H1 (cell line): ENCODE measurements around the gene MRC2. TPM values are rescaled to one million over a fixed set of nuclear protein-coding genes. Genes with fewer than 3 reads are reported as not detected.

Experiments
- CTCF ChIA-PET: fragments of 300-600 bp; sonication (Branson Sonifier 250); formaldehyde crosslinking; loops from one replicate; lab custom pipeline; 2021; ENCODE audit not compliant: partially characterized antibody; lab: Charles Lee
- POLR2A ChIA-PET: fragments of 300-600 bp; sonication (Branson Sonifier 250); formaldehyde crosslinking; loops from one replicate; lab custom pipeline; 2021; ENCODE audit warnings: inconsistent platforms; ENCODE audit not compliant: partially characterized antibody; lab: Charles Lee
- DNase-seq, 2 experiments: peaks; one replicate each; pipeline versions ENCODE4 v3.0.0 to v3.0.0-alpha.2; 2010 to 2022; ENCODE audit warnings: low spot score in 2 of 2, low read depth in 1 of 2, mixed read lengths in 1 of 2
- FAIRE-seq: peaks from 2 replicates; lab custom pipeline; 2011; peaks lifted over from hg19 to GRCh38; lab: Jason Lieb, UNC
- H2AFZ ChIP-seq: 2 replicates; pipeline ENCODE4 v1.8.1; 2012; ENCODE audit warnings: low read length, inconsistent platforms
- H2AK5ac ChIP-seq: 2 replicates; pipeline ENCODE4 v1.6.1; 2013; ENCODE audit warnings: low read depth, low read length
- H2BK120ac ChIP-seq: replicated peaks from 2 replicates; pipeline ENCODE3; 2013; ENCODE audit warnings: low read depth, low read length, inconsistent platforms
- H2BK12ac ChIP-seq: 2 replicates; pipeline ENCODE4 v1.6.1; 2013; ENCODE audit warnings: low read depth, low read length
- H2BK15ac ChIP-seq: 2 replicates; pipeline ENCODE4 v1.6.1; 2013; ENCODE audit warnings: low read length
- H2BK20ac ChIP-seq: 2 replicates; pipeline ENCODE4 v1.6.1; 2013; ENCODE audit warnings: low read length
- H2BK5ac ChIP-seq: 2 replicates; pipeline ENCODE4 v1.6.1; 2013; ENCODE audit warnings: low read depth, low read length
- H3K14ac ChIP-seq: 2 replicates; pipeline ENCODE4 v1.6.1; 2013; ENCODE audit warnings: inconsistent platforms; ENCODE audit not compliant: insufficient read length
- H3K18ac ChIP-seq: 2 replicates; pipeline ENCODE4 v1.6.1; 2013; ENCODE audit warnings: low read length; ENCODE audit errors: extremely low read depth
- H3K23ac ChIP-seq: 2 replicates; pipeline ENCODE4 v1.6.1; 2013; ENCODE audit warnings: inconsistent platforms; ENCODE audit not compliant: insufficient read length
- H3K23me2 ChIP-seq: 2 replicates; pipeline ENCODE4 v1.6.1; 2013; ENCODE audit warnings: low read depth, low read length
- H3K27ac ChIP-seq: 2 replicates; pipeline ENCODE4 v1.6.1; 2011; ENCODE audit warnings: low read depth, low read length, inconsistent platforms
- H3K27me3 ChIP-seq, 4 experiments: replicated peaks in 1 of 4; 1 replicate in 1 of 4; 2 replicates in 3 of 4; pipeline versions ENCODE4 v1.6.1 to v1.8.1; 2011 to 2013; ENCODE audit warnings: low read length in 3 of 4, mild to moderate bottlenecking in 3 of 4, inconsistent platforms in 2 of 4, mixed read lengths in 2 of 4, moderate library complexity in 1 of 4; ENCODE audit not compliant: control insufficient read depth in 3 of 4, insufficient read depth in 3 of 4; ENCODE audit errors: extremely low read depth in 1 of 4
- H3K36me3 ChIP-seq, 4 experiments: 2 replicates each; pipeline versions ENCODE4 v1.6.1 to v1.8.1; 2011 to 2013; ENCODE audit warnings: mild to moderate bottlenecking in 4 of 4, low read length in 3 of 4, moderate library complexity in 2 of 4, control low read depth in 1 of 4, inconsistent platforms in 1 of 4; ENCODE audit not compliant: insufficient read depth in 4 of 4, control insufficient read depth in 2 of 4
- H3K4ac ChIP-seq: replicated peaks from 2 replicates; pipeline ENCODE3; 2013; ENCODE audit warnings: low read length, low read depth, mixed read lengths, inconsistent platforms; ENCODE audit not compliant: insufficient read length
- H3K4me1 ChIP-seq, 4 experiments: replicated peaks in 1 of 4; 1 replicate in 1 of 4; 2 replicates in 3 of 4; pipeline versions ENCODE4 v1.6.1 to v1.8.1; 2011 to 2013; ENCODE audit warnings: low read length in 3 of 4, inconsistent platforms in 2 of 4, mixed read lengths in 1 of 4; ENCODE audit not compliant: insufficient read depth in 4 of 4, control insufficient read depth in 3 of 4
- H3K4me2 ChIP-seq, 2 experiments: 2 replicates each; pipeline versions ENCODE4 v1.6.1 to v1.8.1; 2011 to 2013; ENCODE audit warnings: low read depth in 2 of 2, low read length in 2 of 2, control low read depth in 1 of 2, inconsistent platforms in 1 of 2, mild to moderate bottlenecking in 1 of 2; ENCODE audit not compliant: insufficient read depth in 1 of 2
- H3K4me3 ChIP-seq, 4 experiments: fragments of 200-600, 300-600 bp in 1 of 4; sonication (generic), shearing (Covaris generic), sonication (Bioruptor Twin) in 1 of 4; 2 replicates each; pipeline versions ENCODE4 v1.5.1 to v1.8.1; 2011 to 2016; ENCODE audit warnings: low read length in 4 of 4, low read depth in 3 of 4, control low read depth in 2 of 4, inconsistent platforms in 2 of 4, mild to moderate bottlenecking in 2 of 4, mixed read lengths in 1 of 4, moderate library complexity in 1 of 4; ENCODE audit not compliant: insufficient read depth in 2 of 4; ENCODE audit errors: extremely low read depth in 1 of 4
- H3K56ac ChIP-seq: replicated peaks from 2 replicates; pipeline ENCODE3; 2013; ENCODE audit warnings: low read depth, mild to moderate bottlenecking, mixed read lengths, low read length, inconsistent platforms; ENCODE audit not compliant: insufficient read length
- H3K79me1 ChIP-seq: 2 replicates; pipeline ENCODE4 v1.6.1; 2013; ENCODE audit warnings: low read depth, low read length, control low read depth
- H3K79me2 ChIP-seq, 2 experiments: 2 replicates each; pipeline versions ENCODE4 v1.6.1 to v1.8.1; 2012 to 2013; ENCODE audit warnings: low read length in 2 of 2, mild to moderate bottlenecking in 2 of 2, inconsistent platforms in 1 of 2; ENCODE audit not compliant: insufficient read depth in 2 of 2, control insufficient read depth in 1 of 2
- H3K9ac ChIP-seq, 4 experiments: replicated peaks in 1 of 4; 1 replicate in 1 of 4; 2 replicates in 3 of 4; pipeline versions ENCODE4 v1.6.1 to v1.8.1; 2011 to 2013; ENCODE audit warnings: low read depth in 3 of 4, low read length in 3 of 4, control low read depth in 2 of 4, mild to moderate bottlenecking in 2 of 4, moderate library complexity in 2 of 4, inconsistent platforms in 1 of 4; ENCODE audit errors: extremely low read depth in 1 of 4
- H3K9me3 ChIP-seq, 2 experiments: 2 replicates each; pipeline versions ENCODE4 v1.6.1 to v1.8.1; 2012 to 2013; ENCODE audit warnings: mild to moderate bottlenecking in 2 of 2, moderate library complexity in 2 of 2, control low read depth in 1 of 2, inconsistent platforms in 1 of 2, low read depth in 1 of 2, low read length in 1 of 2, mixed read lengths in 1 of 2; ENCODE audit not compliant: insufficient read depth in 2 of 2
- H4K20me1 ChIP-seq, 2 experiments: replicated peaks in 1 of 2; 2 replicates each; pipeline versions ENCODE3 to v1.8.1; 2011 to 2013; ENCODE audit warnings: inconsistent platforms in 2 of 2, low read length in 2 of 2, mild to moderate bottlenecking in 1 of 2; ENCODE audit not compliant: insufficient read depth in 2 of 2, control insufficient read depth in 1 of 2
- H4K5ac ChIP-seq: 2 replicates; pipeline ENCODE4 v1.6.1; 2013; ENCODE audit warnings: low read length, low read depth, mixed read lengths, inconsistent platforms; ENCODE audit not compliant: insufficient read length
- H4K8ac ChIP-seq: 2 replicates; pipeline ENCODE4 v1.8.0; 2013; ENCODE audit warnings: mild to moderate bottlenecking, moderate library complexity, low read length, inconsistent platforms; ENCODE audit not compliant: insufficient read depth; ENCODE audit errors: extremely low read depth
- H4K91ac ChIP-seq: replicated peaks from 2 replicates; pipeline ENCODE3; 2013; ENCODE audit warnings: low read length, mixed read lengths, inconsistent platforms; ENCODE audit not compliant: insufficient read length
- POLR2A ChIP-seq, 2 experiments: IDR thresholded peaks; 1 replicate in 1 of 2; 2 replicates in 1 of 2; pipeline ENCODE4 v1.6.1; 2011; ENCODE audit warnings: low read depth in 2 of 2, low read length in 2 of 2, mild to moderate bottlenecking in 2 of 2; ENCODE audit errors: control extremely low read depth in 1 of 2
- POLR2AphosphoS5 ChIP-seq: IDR thresholded peaks from 2 replicates; pipeline ENCODE4 v1.6.1; 2011; ENCODE audit warnings: low read depth, low read length
- RNF2 ChIP-seq: fragments of 200-900, 300-1000 bp; sonication (generic); IDR thresholded peaks from 2 replicates; pipeline ENCODE4 v1.7.1; 2016; ENCODE audit warnings: borderline replicate concordance, low read depth, mild to moderate bottlenecking, antibody characterized with exemption, low read length; ENCODE audit not compliant: poor library complexity, severe bottlenecking; ENCODE audit errors: missing control alignments
- SP1 ChIP-seq: IDR thresholded peaks from 2 replicates; pipeline ENCODE4 v1.6.1; 2011; ENCODE audit warnings: low read depth, low read length
- TAF1 ChIP-seq: IDR thresholded peaks from 2 replicates; pipeline ENCODE4 v1.6.1; 2011; ENCODE audit warnings: mild to moderate bottlenecking, low read depth, low read length
- TCF12 ChIP-seq: IDR thresholded peaks from 2 replicates; pipeline ENCODE4 v1.6.1; 2011; ENCODE audit warnings: low read depth, mild to moderate bottlenecking, low read length
- YY1 ChIP-seq: IDR thresholded peaks from 2 replicates; pipeline ENCODE4 v1.6.1; 2011; ENCODE audit warnings: low read depth, mild to moderate bottlenecking, low read length
- WGBS, 2 experiments: shearing (Covaris generic) in 1 of 2; methylation state at CpG; one replicate each; pipeline versions ENCODE4 v1.1.6 to v1.1.7; 2013 to 2015; ENCODE audit warnings: low lambda C conversion rate in 2 of 2, mixed read lengths in 2 of 2, inconsistent platforms in 1 of 2, low coverage in 1 of 2, missing lambda C conversion rate in 1 of 2; ENCODE audit not compliant: insufficient replicate concordance in 2 of 2, insufficient coverage in 1 of 2, insufficient read length in 1 of 2; ENCODE audit errors: extremely low coverage in 1 of 2, missing lambda C conversion rate in 1 of 2; 5-methylcytosine and 5-hydroxymethylcytosine counted together
- polyA plus RNA-seq, 7 experiments: library from polyadenylated mRNA; depleted of rRNA in 3 of 7; stranded (reverse) in 5 of 7; unstranded in 2 of 7; fragments of >200 nt in 5 of 7; fragments of 200-250 nt in 2 of 7; gene quantifications; 1 replicate in 5 of 7; 2 replicates in 1 of 7; 4 replicates in 1 of 7; pipeline versions ENCODE4 v1.2.1 to v1.2.3, GENCODE V29; 2011 to 2013; ENCODE audit warnings: missing spikeins in 2 of 7, mixed read lengths in 2 of 7
- total RNA-seq: library from RNA; stranded (reverse); fragmentation: NEBNext Ultra II Directional; extraction: Animal tissue kit (Norgen Biotek cat#: 25700); gene quantifications from 2 replicates; pipeline ENCODE4 v1.2.1, GENCODE V29; 2021
- TF ChIP-seq, protein P1 (sequence below): IDR thresholded peaks from 2 replicates; pipeline ENCODE4 v1.6.1; 2012; ENCODE audit warnings: inconsistent platforms
- TF ChIP-seq, protein P2 (sequence below): IDR thresholded peaks from 2 replicates; pipeline ENCODE4 v1.6.1; 2011; ENCODE audit warnings: low read length, improper control_type of control experiment
- TF ChIP-seq, protein P3 (sequence below): IDR thresholded peaks from 2 replicates; pipeline ENCODE4 v1.6.1; 2011; ENCODE audit warnings: low read depth, mild to moderate bottlenecking, low read length; ENCODE audit not compliant: insufficient read depth

MRC2 gene
- total and polyA plus RNA-seq, 2 of the 8 experiments (the other 6 are each of a cell fraction or from before 2014, with no cell fraction given), result 7.0 to 24.2 TPM

DNA sequence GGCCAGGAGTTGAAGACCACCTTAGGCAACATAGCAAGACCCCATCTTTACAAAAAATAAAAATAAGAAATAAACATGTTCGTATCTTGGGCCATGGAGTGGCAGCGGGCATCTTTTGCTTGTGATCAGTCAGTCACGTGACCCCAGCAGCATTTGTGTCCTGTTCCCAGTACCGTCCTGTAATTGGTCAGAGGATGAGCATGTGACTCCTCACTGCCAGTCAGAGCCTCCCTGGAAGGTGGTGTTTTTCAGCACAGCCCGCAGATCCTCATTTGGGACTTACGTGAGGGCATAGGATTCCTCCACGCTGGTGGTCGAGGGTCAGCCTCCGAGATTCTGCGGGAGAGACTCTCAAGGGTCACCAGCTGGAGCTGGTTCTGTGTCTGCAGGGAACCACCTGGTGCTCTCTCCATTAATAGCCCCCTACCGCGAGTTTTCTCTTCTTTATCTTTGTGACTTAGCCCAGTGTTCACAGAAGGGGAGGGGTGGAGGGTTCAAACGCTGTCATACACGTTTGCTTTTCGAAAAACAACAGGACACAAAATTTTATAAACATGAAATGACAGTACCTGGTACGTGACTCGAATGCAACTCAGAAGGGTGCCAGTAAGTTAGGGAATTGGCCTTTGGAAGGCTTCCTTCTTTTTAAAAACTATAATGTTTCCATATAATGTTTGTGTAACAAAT lies 17.2 kb downstream of the MRC2 start:
- H4K8ac ChIP-seq, result peak overlapping the region; percentile 82
- H2BK12ac ChIP-seq, result no peak overlapping the region
- no peak overlapping the region for H3K14ac ChIP-seq
- CTCF ChIA-PET, result no interaction called here
- no peaks in the 10 kb centered on the region for H3K27me3 ChIP-seq
- H2AFZ ChIP-seq, result no peak overlapping the region
- no peak overlapping the region for H3K23ac ChIP-seq
- no peak overlapping the region for H3K27ac ChIP-seq
- no peak overlapping the region for H3K18ac ChIP-seq
- no peak overlapping the region for H3K4ac ChIP-seq
- no peak overlapping the region for H4K91ac ChIP-seq
- H2BK5ac ChIP-seq, result no peak overlapping the region
- no peak for FAIRE-seq
- H4K20me1 ChIP-seq, result no peaks in the 10 kb centered on the region
- no peak overlapping the region for H2BK20ac ChIP-seq
- H3K36me3 ChIP-seq, result no peaks in the 10 kb centered on the region
- peaks cover 0 to 6% (median 1%) of the 10 kb centered on the region in 4 experiments; a peak in 1 of 7 replicates for H3K4me1 ChIP-seq
- no peaks in the 10 kb centered on the region for H3K9me3 ChIP-seq
- no peak overlapping the region for H3K9ac ChIP-seq
- no peak overlapping the region for H4K5ac ChIP-seq
- H3K79me1 ChIP-seq, result no peaks in the 10 kb centered on the region
- H3K4me3 ChIP-seq, result peak overlapping the region in 1 of 4 experiments; percentile 7; a peak in 1 of 8 replicates
- WGBS, 2 experiments, result 66% methylated on average over 17 of the region's 17 CpGs; no CpG with 5 or more reads in 1 of the 2 experiments
- DNase-seq, result peak in 1 of 2 experiments; percentile 60
- no peak overlapping the region for H2AK5ac ChIP-seq
- H3K23me2 ChIP-seq, result no peaks in the 10 kb centered on the region
- POLR2A ChIA-PET, result no interaction called here
- peak overlapping the region; percentile 49 for H3K56ac ChIP-seq
- no peak overlapping the region for H2BK120ac ChIP-seq
- H3K79me2 ChIP-seq, result no peaks in the 10 kb centered on the region
- H3K4me2 ChIP-seq, result peak overlapping the region; percentile 24 to 26; a peak in 3 of 4 replicates
- H2BK15ac ChIP-seq, result no peak overlapping the region
- TF ChIP-seq TAF1, result peak; percentile 34; the same call in 1 of the 2 replicates
- peak in 1 of 2 experiments; percentile 55; a peak in 1 of 3 replicates for TF ChIP-seq POLR2A (IDR thresholded peaks at IDR 0.05; ENCODE audit: control extremely low read depth in 1 of 2, low read depth in 2 of 2, low read length in 2 of 2)
- no peak for TF ChIP-seq RNF2
- no peak for TF ChIP-seq POLR2AphosphoS5
- TF ChIP-seq, protein P1, sequence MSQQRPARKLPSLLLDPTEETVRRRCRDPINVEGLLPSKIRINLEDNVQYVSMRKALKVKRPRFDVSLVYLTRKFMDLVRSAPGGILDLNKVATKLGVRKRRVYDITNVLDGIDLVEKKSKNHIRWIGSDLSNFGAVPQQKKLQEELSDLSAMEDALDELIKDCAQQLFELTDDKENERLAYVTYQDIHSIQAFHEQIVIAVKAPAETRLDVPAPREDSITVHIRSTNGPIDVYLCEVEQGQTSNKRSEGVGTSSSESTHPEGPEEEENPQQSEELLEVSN, result no peak
- 0 out of 2 replicates have a peak, but pooled peaks have one; percentile 9 for TF ChIP-seq YY1
- TF ChIP-seq TCF12, result no peak
- 0 out of 2 replicates have a peak, but pooled peaks have one; percentile 22 for TF ChIP-seq SP1
- TF ChIP-seq, protein P2, sequence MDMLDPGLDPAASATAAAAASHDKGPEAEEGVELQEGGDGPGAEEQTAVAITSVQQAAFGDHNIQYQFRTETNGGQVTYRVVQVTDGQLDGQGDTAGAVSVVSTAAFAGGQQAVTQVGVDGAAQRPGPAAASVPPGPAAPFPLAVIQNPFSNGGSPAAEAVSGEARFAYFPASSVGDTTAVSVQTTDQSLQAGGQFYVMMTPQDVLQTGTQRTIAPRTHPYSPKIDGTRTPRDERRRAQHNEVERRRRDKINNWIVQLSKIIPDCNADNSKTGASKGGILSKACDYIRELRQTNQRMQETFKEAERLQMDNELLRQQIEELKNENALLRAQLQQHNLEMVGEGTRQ, result peak; percentile 89
- TF ChIP-seq, protein P3, sequence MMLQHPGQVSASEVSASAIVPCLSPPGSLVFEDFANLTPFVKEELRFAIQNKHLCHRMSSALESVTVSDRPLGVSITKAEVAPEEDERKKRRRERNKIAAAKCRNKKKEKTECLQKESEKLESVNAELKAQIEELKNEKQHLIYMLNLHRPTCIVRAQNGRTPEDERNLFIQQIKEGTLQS, result peak; percentile 62; the same call in 1 of the 2 replicates
